HepG2 (cell line): Measurements from ENCODE around the gene AGR2.

ENCODE experiments used
- CHD2 ChIP-seq: IDR thresholded peaks from 2 replicates; pipeline ENCODE4 v1.6.1; 2011; ENCODE audit warnings: low read depth, low read length, improper control_type of control experiment
- HOXA5 ChIP-seq: sonication (generic); formaldehyde crosslinking; IDR thresholded peaks from 2 replicates; pipeline ENCODE4 v1.4.0; 2020; ENCODE audit warnings: missing genetic modification reagents
- NFRKB ChIP-seq: fragments of 450-650 bp; IDR thresholded peaks from 2 replicates; pipeline ENCODE4 v1.6.1; 2017
- POLR2AphosphoS5 ChIP-seq: IDR thresholded peaks from 2 replicates; pipeline ENCODE4 v1.6.1; 2012; ENCODE audit warnings: low read depth, low read length
- SP2 ChIP-seq: sonication (generic); formaldehyde crosslinking; IDR thresholded peaks from 2 replicates; pipeline ENCODE4 v1.5.1; 2020; ENCODE audit warnings: mild to moderate bottlenecking, missing genetic modification reagents
- TAF1 ChIP-seq: sonication (generic); formaldehyde crosslinking; IDR thresholded peaks from 2 replicates; pipeline ENCODE4 v1.4.0; 2020; ENCODE audit warnings: missing genetic modification reagents
- ZNF530 ChIP-seq: sonication (generic); formaldehyde crosslinking; IDR thresholded peaks from 2 replicates; pipeline ENCODE4 v1.5.0; 2020; ENCODE audit warnings: low read depth, mild to moderate bottlenecking, missing genetic modification reagents
- TF ChIP-seq, protein P1 (sequence below): sonication (generic); formaldehyde crosslinking; IDR thresholded peaks from 2 replicates; pipeline ENCODE4 v1.4.0; 2020; ENCODE audit warnings: missing genetic modification reagents
- TF ChIP-seq, protein P2 (sequence below): sonication (generic); formaldehyde crosslinking; IDR thresholded peaks from 2 replicates; pipeline ENCODE4 v1.5.0; 2020; ENCODE audit warnings: mild to moderate bottlenecking, missing genetic modification reagents, moderate library complexity

DNA sequence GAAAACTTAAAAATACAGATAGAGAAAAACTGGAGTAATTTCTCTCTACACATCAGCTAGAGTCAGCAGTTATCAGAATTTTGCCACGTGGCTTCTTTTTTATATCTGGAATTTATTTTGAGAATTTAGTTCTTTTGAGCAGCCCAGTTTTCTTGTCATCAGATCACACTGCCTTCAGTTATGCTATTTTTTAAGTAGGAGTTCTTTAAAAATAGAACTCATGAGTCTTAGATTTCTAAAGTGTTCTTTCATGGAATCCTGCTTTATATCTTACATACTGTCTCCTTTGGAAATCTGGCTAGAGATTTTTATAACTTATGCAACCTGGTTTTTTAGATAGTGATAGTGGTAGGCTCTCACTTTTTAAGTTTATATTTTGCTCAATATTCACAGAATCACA lies 24.2 kb downstream of the AGR2 start:
- TF ChIP-seq, protein P1, sequence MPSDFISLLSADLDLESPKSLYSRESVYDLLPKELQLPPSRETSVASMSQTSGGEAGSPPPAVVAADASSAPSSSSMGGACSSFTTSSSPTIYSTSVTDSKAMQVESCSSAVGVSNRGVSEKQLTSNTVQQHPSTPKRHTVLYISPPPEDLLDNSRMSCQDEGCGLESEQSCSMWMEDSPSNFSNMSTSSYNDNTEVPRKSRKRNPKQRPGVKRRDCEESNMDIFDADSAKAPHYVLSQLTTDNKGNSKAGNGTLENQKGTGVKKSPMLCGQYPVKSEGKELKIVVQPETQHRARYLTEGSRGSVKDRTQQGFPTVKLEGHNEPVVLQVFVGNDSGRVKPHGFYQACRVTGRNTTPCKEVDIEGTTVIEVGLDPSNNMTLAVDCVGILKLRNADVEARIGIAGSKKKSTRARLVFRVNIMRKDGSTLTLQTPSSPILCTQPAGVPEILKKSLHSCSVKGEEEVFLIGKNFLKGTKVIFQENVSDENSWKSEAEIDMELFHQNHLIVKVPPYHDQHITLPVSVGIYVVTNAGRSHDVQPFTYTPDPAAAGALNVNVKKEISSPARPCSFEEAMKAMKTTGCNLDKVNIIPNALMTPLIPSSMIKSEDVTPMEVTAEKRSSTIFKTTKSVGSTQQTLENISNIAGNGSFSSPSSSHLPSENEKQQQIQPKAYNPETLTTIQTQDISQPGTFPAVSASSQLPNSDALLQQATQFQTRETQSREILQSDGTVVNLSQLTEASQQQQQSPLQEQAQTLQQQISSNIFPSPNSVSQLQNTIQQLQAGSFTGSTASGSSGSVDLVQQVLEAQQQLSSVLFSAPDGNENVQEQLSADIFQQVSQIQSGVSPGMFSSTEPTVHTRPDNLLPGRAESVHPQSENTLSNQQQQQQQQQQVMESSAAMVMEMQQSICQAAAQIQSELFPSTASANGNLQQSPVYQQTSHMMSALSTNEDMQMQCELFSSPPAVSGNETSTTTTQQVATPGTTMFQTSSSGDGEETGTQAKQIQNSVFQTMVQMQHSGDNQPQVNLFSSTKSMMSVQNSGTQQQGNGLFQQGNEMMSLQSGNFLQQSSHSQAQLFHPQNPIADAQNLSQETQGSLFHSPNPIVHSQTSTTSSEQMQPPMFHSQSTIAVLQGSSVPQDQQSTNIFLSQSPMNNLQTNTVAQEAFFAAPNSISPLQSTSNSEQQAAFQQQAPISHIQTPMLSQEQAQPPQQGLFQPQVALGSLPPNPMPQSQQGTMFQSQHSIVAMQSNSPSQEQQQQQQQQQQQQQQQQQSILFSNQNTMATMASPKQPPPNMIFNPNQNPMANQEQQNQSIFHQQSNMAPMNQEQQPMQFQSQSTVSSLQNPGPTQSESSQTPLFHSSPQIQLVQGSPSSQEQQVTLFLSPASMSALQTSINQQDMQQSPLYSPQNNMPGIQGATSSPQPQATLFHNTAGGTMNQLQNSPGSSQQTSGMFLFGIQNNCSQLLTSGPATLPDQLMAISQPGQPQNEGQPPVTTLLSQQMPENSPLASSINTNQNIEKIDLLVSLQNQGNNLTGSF (CRISPR knock-in tag) = no peak
- TF ChIP-seq HOXA5 (CRISPR knock-in tag) (no peak), CHD2 (no peak), ZNF530 (CRISPR knock-in tag) (no peak), POLR2AphosphoS5 (no peak), TAF1 (CRISPR knock-in tag) (no peak), SP2 (no peak), NFRKB (no peak)
- TF ChIP-seq, protein P2, sequence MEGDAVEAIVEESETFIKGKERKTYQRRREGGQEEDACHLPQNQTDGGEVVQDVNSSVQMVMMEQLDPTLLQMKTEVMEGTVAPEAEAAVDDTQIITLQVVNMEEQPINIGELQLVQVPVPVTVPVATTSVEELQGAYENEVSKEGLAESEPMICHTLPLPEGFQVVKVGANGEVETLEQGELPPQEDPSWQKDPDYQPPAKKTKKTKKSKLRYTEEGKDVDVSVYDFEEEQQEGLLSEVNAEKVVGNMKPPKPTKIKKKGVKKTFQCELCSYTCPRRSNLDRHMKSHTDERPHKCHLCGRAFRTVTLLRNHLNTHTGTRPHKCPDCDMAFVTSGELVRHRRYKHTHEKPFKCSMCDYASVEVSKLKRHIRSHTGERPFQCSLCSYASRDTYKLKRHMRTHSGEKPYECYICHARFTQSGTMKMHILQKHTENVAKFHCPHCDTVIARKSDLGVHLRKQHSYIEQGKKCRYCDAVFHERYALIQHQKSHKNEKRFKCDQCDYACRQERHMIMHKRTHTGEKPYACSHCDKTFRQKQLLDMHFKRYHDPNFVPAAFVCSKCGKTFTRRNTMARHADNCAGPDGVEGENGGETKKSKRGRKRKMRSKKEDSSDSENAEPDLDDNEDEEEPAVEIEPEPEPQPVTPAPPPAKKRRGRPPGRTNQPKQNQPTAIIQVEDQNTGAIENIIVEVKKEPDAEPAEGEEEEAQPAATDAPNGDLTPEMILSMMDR (CRISPR knock-in tag) = no peak
